Keratinocyte (primary cell): ENCODE results near the gene RBM4. TPM values are rescaled to one million over a fixed set of nuclear protein-coding genes. Genes with fewer than 3 reads are reported as not detected.

Experiments
- DNase-seq: peaks from one replicate; pipeline ENCODE4 v3.0.0-alpha.2; 2011; ENCODE audit warnings: low read depth, missing footprints, low spot score
- FAIRE-seq: peaks from 2 replicates; lab custom pipeline; 2011; peaks lifted over from hg19 to GRCh38; lab: Jason Lieb, UNC
- H2AFZ ChIP-seq: 2 replicates; pipeline ENCODE4 v1.6.0; 2012; ENCODE audit warnings: low read length, control low read depth, inconsistent platforms; ENCODE audit not compliant: control insufficient read depth
- H3K27ac ChIP-seq: 2 replicates; pipeline ENCODE4 v1.5.1; 2011; ENCODE audit warnings: low read length; ENCODE audit not compliant: control insufficient read depth, insufficient read depth
- H3K27me3 ChIP-seq: 3 replicates; pipeline ENCODE4 v1.6.0; 2011; ENCODE audit warnings: low read length; ENCODE audit not compliant: control insufficient read depth, insufficient read depth; ENCODE audit errors: extremely low read depth
- H3K36me3 ChIP-seq, 2 experiments: 2 replicates in 1 of 2; 3 replicates in 1 of 2; pipeline ENCODE4 v1.5.1; 2011; ENCODE audit warnings: low read length in 2 of 2, mild to moderate bottlenecking in 1 of 2; ENCODE audit not compliant: control insufficient read depth in 2 of 2, insufficient read depth in 2 of 2; ENCODE audit errors: extremely low read depth in 1 of 2
- H3K4me1 ChIP-seq: 3 replicates; pipeline ENCODE4 v1.5.1; 2011; ENCODE audit warnings: low read length; ENCODE audit not compliant: control insufficient read depth, insufficient read depth; ENCODE audit errors: extremely low read depth
- H3K4me2 ChIP-seq: 3 replicates; pipeline ENCODE4 v1.6.0; 2011; ENCODE audit warnings: low read depth, low read length; ENCODE audit not compliant: control insufficient read depth, insufficient read depth; ENCODE audit errors: extremely low read depth
- H3K4me3 ChIP-seq, 3 experiments: fragments of 200-600 bp in 1 of 3; sonication (generic) in 1 of 3; 2 replicates in 2 of 3; 3 replicates in 1 of 3; pipeline ENCODE4 v1.5.1; 2011 to 2016; ENCODE audit warnings: low read length in 3 of 3, mild to moderate bottlenecking in 3 of 3, control low read depth in 2 of 3, inconsistent platforms in 1 of 3, low read depth in 1 of 3, mixed read lengths in 1 of 3, mixed run types in 1 of 3, moderate library complexity in 1 of 3; ENCODE audit not compliant: control insufficient read depth in 2 of 3, insufficient read depth in 2 of 3; ENCODE audit errors: extremely low read depth in 1 of 3
- H3K79me2 ChIP-seq: 2 replicates; pipeline ENCODE4 v1.6.0; 2012; ENCODE audit warnings: low read length; ENCODE audit not compliant: control insufficient read depth, insufficient read depth
- H3K9ac ChIP-seq: 3 replicates; pipeline ENCODE4 v1.6.0; 2011; ENCODE audit warnings: low read length; ENCODE audit not compliant: control insufficient read depth, insufficient read depth; ENCODE audit errors: extremely low read depth
- H3K9me1 ChIP-seq: 3 replicates; pipeline ENCODE4 v1.6.0; 2011; ENCODE audit warnings: low read length; ENCODE audit not compliant: control insufficient read depth, insufficient read depth; ENCODE audit errors: extremely low read depth
- H3K9me3 ChIP-seq: 2 replicates; pipeline ENCODE4 v1.5.1; 2012; ENCODE audit warnings: low read depth, low read length; ENCODE audit not compliant: control insufficient read depth
- H4K20me1 ChIP-seq: 3 replicates; pipeline ENCODE4 v1.6.0; 2011; ENCODE audit warnings: low read length; ENCODE audit not compliant: control insufficient read depth, insufficient read depth; ENCODE audit errors: extremely low read depth
- CTCF ChIP-seq, 3 experiments: IDR thresholded peaks in 1 of 3; conservative IDR thresholded peaks in 1 of 3; optimal IDR thresholded peaks in 1 of 3; 2 replicates in 2 of 3; 3 replicates in 1 of 3; pipeline versions ENCODE3 to v1.5.1; 2011; ENCODE audit warnings: low read length in 3 of 3, mild to moderate bottlenecking in 3 of 3, moderate library complexity in 2 of 3, control low read depth in 1 of 3, inconsistent platforms in 1 of 3; ENCODE audit not compliant: insufficient read depth in 2 of 3; ENCODE audit errors: extremely low read depth in 1 of 3
- EZH2 ChIP-seq: IDR thresholded peaks from one replicate; pipeline ENCODE4 v1.6.1; 2012; ENCODE audit warnings: inconsistent platforms, mild to moderate bottlenecking, low read length, moderate library complexity
- dilution Hi-C: fragments of 300-500 bp; cut with MboI; formaldehyde crosslinking; loops from one replicate; pipeline ENCODE4 v1.7.0; 2020; ENCODE audit warnings: low sequenced_read_pairs; ENCODE audit not compliant: extremely low pct_ligation_motif_present
- polyA plus RNA-seq, 5 experiments: library from polyadenylated mRNA; depleted of rRNA in 3 of 5; stranded (reverse) in 3 of 5; stranded (forward) in 1 of 5; unstranded in 1 of 5; fragments of >200 nt; gene quantifications; 1 replicate in 1 of 5; 2 replicates in 3 of 5; 3 replicates in 1 of 5; pipeline versions ENCODE4 v1.2.1 to v1.2.3, GENCODE V29; 2011 to 2012; ENCODE audit warnings: missing spikeins in 2 of 5, low read depth in 1 of 5, low replicate concordance in 1 of 5

Gene RBM4
- polyA plus RNA-seq, 1 donor (not counting 4 experiments of a cell fraction or from before 2014, with no cell fraction given), result 190 TPM

- FAIRE-seq (no peak), DNase-seq (no peak)
- H2AFZ ChIP-seq, result no peak overlapping the region
- no peak overlapping the region for H3K9ac ChIP-seq
- no peak overlapping the region for H3K27ac ChIP-seq
- no peaks in the 10 kb centered on the region for H3K9me3 ChIP-seq
- H3K4me2 ChIP-seq, result no peak overlapping the region
- no peaks in the 10 kb centered on the region for H3K27me3 ChIP-seq
- H3K4me1 ChIP-seq, result no peaks in the 10 kb centered on the region
- peaks cover 2% of the 10 kb centered on the region for H3K9me1 ChIP-seq
- TF ChIP-seq EZH2 (no peak), CTCF (optimal IDR thresholded peaks at IDR 0.05 in 1 of 3, IDR thresholded peaks at IDR 0.05 in 1 of 3, conservative IDR thresholded peaks at IDR 0.05 in 1 of 3; ENCODE audit: extremely low read depth in 1 of 3, insufficient read depth in 2 of 3, low read length in 3 of 3) (no peak)
- dilution Hi-C loops, result no loop called here
- H4K20me1 ChIP-seq, result peaks cover 47% of the 10 kb centered on the region
- no peak overlapping the region for H3K4me3 ChIP-seq
- H3K79me2 ChIP-seq, result peaks cover 100% of the 10 kb centered on the region
- peaks cover 60 to 61% of the 10 kb centered on the region in 2 experiments for H3K36me3 ChIP-seq
Measured at GRCh38 chr11:66626926-66627325, 11.6 kb upstream of the RBM4 start.

- Histone ChIP-seq H3K9me3 (no peaks in the 10 kb centered on the region), H2AFZ (no peak overlapping the region), H3K4me2 (no peak overlapping the region), H3K4me3 (no peak overlapping the region), H3K9ac (no peak overlapping the region), H3K4me1 (no peaks in the 10 kb centered on the region), H3K79me2 (peaks cover 99% of the 10 kb centered on the region), H3K27me3 (no peaks in the 10 kb centered on the region), H3K27ac (no peak overlapping the region), H4K20me1 (peaks cover 35% of the 10 kb centered on the region), H3K36me3 (peaks cover 56 to 61% of the 10 kb centered on the region in 2 experiments), H3K9me1 (no peaks in the 10 kb centered on the region)
- dilution Hi-C loops, result no loop called here
- DNase-seq (no peak), FAIRE-seq (no peak)
- TF ChIP-seq EZH2 (no peak), CTCF (optimal IDR thresholded peaks at IDR 0.05 in 1 of 3, IDR thresholded peaks at IDR 0.05 in 1 of 3, conservative IDR thresholded peaks at IDR 0.05 in 1 of 3; ENCODE audit: extremely low read depth in 1 of 3, insufficient read depth in 2 of 3, low read length in 3 of 3) (no peak)
Measured at GRCh38 chr11:66628061-66628603, 10.4 kb upstream of the RBM4 start.
